ENCODE measurements around the gene PPHLN1. TPM values are rescaled to one million over a fixed set of nuclear protein-coding genes. Genes with fewer than 3 reads are reported as not detected.

PPHLN1 gene
- total and polyA plus RNA-seq, 2 of the 8 experiments (the other 6 are each of a cell fraction or from before 2014, with no cell fraction given) = 34.3 to 71.6 TPM

DNA sequence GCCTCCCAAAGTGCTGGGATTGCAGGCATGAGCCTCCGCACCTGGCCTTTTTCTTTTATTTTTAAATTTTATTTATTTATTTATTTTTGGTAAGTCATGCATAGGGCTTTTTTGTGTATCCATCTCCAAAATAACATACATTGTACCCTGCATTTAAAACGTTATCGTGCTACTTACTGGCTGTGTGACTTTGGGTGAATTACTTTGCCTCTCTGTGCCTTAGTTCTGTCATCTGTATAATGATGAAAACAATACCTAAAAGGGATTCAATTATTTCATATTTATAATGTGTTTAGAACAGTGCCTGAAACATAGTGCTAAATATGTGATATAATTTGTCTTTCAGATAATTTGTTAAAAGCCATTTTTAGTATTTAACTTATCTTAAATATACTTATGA, 19.7 kb upstream of the PPHLN1 start:
- Histone ChIP-seq H3K18ac (ENCODE audit: extremely low read depth, low read length) (no peak overlapping the region), H3K9me3 (ENCODE audit: insufficient read depth in 2 of 2, low read depth in 1 of 2, low read length in 1 of 2) (0 out of 4 replicates have a peak, but pooled peaks cover 0 to 3% of the 10 kb centered on the region in 2 experiments), H4K5ac (ENCODE audit: insufficient read length, low read depth, low read length) (no peak overlapping the region), H3K56ac (replicated peaks; ENCODE audit: insufficient read length, low read depth, low read length) (no peak overlapping the region), H4K20me1 (replicated peaks in 1 of 2; ENCODE audit: control insufficient read depth in 1 of 2, insufficient read depth in 2 of 2, low read length in 2 of 2) (no peaks in the 10 kb centered on the region), H3K23ac (ENCODE audit: insufficient read length) (no peak overlapping the region), H2AFZ (ENCODE audit: low read length) (no peak overlapping the region), H3K27ac (ENCODE audit: low read depth, low read length) (no peak overlapping the region), H2BK15ac (ENCODE audit: low read length) (no peak overlapping the region), H3K4me3 (ENCODE audit: extremely low read depth in 1 of 4, insufficient read depth in 2 of 4, low read depth in 3 of 4, low read length in 4 of 4) (no peak overlapping the region), H3K79me2 (ENCODE audit: control insufficient read depth in 1 of 2, insufficient read depth in 2 of 2, low read length in 2 of 2) (no peaks in the 10 kb centered on the region), H2AK5ac (ENCODE audit: low read depth, low read length) (no peak overlapping the region), H3K4me2 (ENCODE audit: insufficient read depth in 1 of 2, low read depth in 2 of 2, low read length in 2 of 2) (no peak overlapping the region), H3K4me1 (replicated peaks in 1 of 4; ENCODE audit: control insufficient read depth in 3 of 4, insufficient read depth in 4 of 4, low read length in 3 of 4) (no peaks in the 10 kb centered on the region), H2BK120ac (replicated peaks; ENCODE audit: low read depth, low read length) (no peak overlapping the region), H3K79me1 (ENCODE audit: low read depth, low read length) (no peaks in the 10 kb centered on the region), H2BK5ac (ENCODE audit: low read depth, low read length) (no peak overlapping the region), H3K4ac (replicated peaks; ENCODE audit: insufficient read length, low read depth, low read length) (no peak overlapping the region), H2BK12ac (ENCODE audit: low read depth, low read length) (no peak overlapping the region), H3K14ac (ENCODE audit: insufficient read length) (no peak overlapping the region), H3K9ac (replicated peaks in 1 of 4; ENCODE audit: extremely low read depth in 1 of 4, low read depth in 3 of 4, low read length in 3 of 4) (no peak overlapping the region), H4K8ac (ENCODE audit: extremely low read depth, insufficient read depth, low read length) (no peak overlapping the region), H3K27me3 (replicated peaks in 1 of 4; ENCODE audit: control insufficient read depth in 3 of 4, extremely low read depth in 1 of 4, insufficient read depth in 3 of 4, low read length in 3 of 4) (no peaks in the 10 kb centered on the region), H3K36me3 (ENCODE audit: control insufficient read depth in 2 of 4, insufficient read depth in 4 of 4, low read length in 3 of 4) (no peaks in the 10 kb centered on the region), H3K23me2 (ENCODE audit: low read depth, low read length) (peaks cover 3% of the 10 kb centered on the region; the same call in 1 of the 2 replicates), H4K91ac (replicated peaks; ENCODE audit: insufficient read length, low read length) (no peak overlapping the region), H2BK20ac (ENCODE audit: low read length) (no peak overlapping the region)
- ChIA-PET POLR2A (ENCODE audit: partially characterized antibody) (no interaction called here), CTCF (ENCODE audit: partially characterized antibody) (interaction anchor here (1.8 kb wide), 1 partner anchor 10 kb away, joined by 6 read pairs; no protein-coding TSS in a partner anchor)
- DNase-seq (ENCODE audit: low read depth in 1 of 2, low spot score in 2 of 2) (no peak), FAIRE-seq (no peak)
- WGBS, 2 experiments (ENCODE audit: extremely low coverage in 1 of 2, insufficient coverage in 1 of 2, insufficient read length in 1 of 2, insufficient replicate concordance in 2 of 2, low coverage in 1 of 2, low lambda C conversion rate in 2 of 2, missing lambda C conversion rate in 1 of 2) = 88% methylated on average over 3 of the region's 3 CpGs; no CpG with 5 or more reads in 1 of the 2 experiments
- TF ChIP-seq POLR2AphosphoS5 (IDR thresholded peaks at IDR 0.05; ENCODE audit: low read depth, low read length) (no peak), CHD1 (IDR thresholded peaks at IDR 0.05; ENCODE audit: low read depth, low read length) (no peak), KDM1A (IDR thresholded peaks at IDR 0.05; ENCODE audit: borderline replicate concordance, low read length) (no peak), SIRT6 (IDR thresholded peaks at IDR 0.05; ENCODE audit: low read length) (no peak)
- TF ChIP-seq, protein P1, sequence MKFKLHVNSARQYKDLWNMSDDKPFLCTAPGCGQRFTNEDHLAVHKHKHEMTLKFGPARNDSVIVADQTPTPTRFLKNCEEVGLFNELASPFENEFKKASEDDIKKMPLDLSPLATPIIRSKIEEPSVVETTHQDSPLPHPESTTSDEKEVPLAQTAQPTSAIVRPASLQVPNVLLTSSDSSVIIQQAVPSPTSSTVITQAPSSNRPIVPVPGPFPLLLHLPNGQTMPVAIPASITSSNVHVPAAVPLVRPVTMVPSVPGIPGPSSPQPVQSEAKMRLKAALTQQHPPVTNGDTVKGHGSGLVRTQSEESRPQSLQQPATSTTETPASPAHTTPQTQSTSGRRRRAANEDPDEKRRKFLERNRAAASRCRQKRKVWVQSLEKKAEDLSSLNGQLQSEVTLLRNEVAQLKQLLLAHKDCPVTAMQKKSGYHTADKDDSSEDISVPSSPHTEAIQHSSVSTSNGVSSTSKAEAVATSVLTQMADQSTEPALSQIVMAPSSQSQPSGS (IDR thresholded peaks at IDR 0.05; ENCODE audit: low read length) = no peak

Measured in H1 (cell line).